HEK293T (cell line): ENCODE measurements around the gene CDC40.

Experiments
- CTCF ChIA-PET: fragments of 350-600 bp; formaldehyde crosslinking; extraction: SDS; loops from one replicate; lab custom pipeline; 2021; ENCODE audit warnings: antibody characterized with exemption, inconsistent platforms; lab: Yijun Ruan, JAX
- POLR2A ChIA-PET: fragments of 350-600 bp; formaldehyde crosslinking; extraction: SDS; loops from one replicate; lab custom pipeline; 2020; ENCODE audit warnings: antibody characterized with exemption, inconsistent platforms; lab: Yijun Ruan, JAX
- DNase-seq: peaks from one replicate; pipeline ENCODE4 v3.0.0; 2012; ENCODE audit warnings: mixed read lengths; ENCODE audit errors: extremely low spot score
- ARNT ChIP-seq: fragments of 450-650 bp; IDR thresholded peaks from 2 replicates; pipeline ENCODE4 v1.6.1; 2017; ENCODE audit warnings: mild to moderate bottlenecking
- BHLHE40 ChIP-seq: fragments of 450-650 bp; IDR thresholded peaks from 2 replicates; pipeline ENCODE4 v1.6.1; 2016; ENCODE audit warnings: mild to moderate bottlenecking, moderate library complexity, borderline replicate concordance
- CTBP1 ChIP-seq: fragments of 450-650 bp; IDR thresholded peaks from 2 replicates; pipeline ENCODE4 v1.6.1; 2016; ENCODE audit warnings: borderline replicate concordance
- ELF4 ChIP-seq: fragments of 450-650 bp; IDR thresholded peaks from 2 replicates; pipeline ENCODE4 v1.6.1; 2017; ENCODE audit warnings: antibody characterized with exemption
- FOXA1 ChIP-seq: fragments of 450-650 bp; IDR thresholded peaks from 2 replicates; pipeline ENCODE4 v1.6.1; 2016; ENCODE audit warnings: mild to moderate bottlenecking
- FOXK2 ChIP-seq: fragments of 450-650 bp; IDR thresholded peaks from 2 replicates; pipeline ENCODE4 v1.6.1; 2016; ENCODE audit warnings: mild to moderate bottlenecking
- FOXM1 ChIP-seq: fragments of 450-650 bp; IDR thresholded peaks from 2 replicates; pipeline ENCODE4 v1.6.1; 2017; ENCODE audit warnings: mild to moderate bottlenecking, borderline replicate concordance
- HDGF ChIP-seq: fragments of 450-650 bp; IDR thresholded peaks from 2 replicates; pipeline ENCODE4 v1.6.1; 2017; ENCODE audit warnings: antibody characterized with exemption, borderline replicate concordance
- L3MBTL2 ChIP-seq: fragments of 450-650 bp; conservative IDR thresholded peaks from 2 replicates; pipeline ENCODE4 v1.6.1; 2016; ENCODE audit warnings: mild to moderate bottlenecking
- LEF1 ChIP-seq: fragments of 450-650 bp; IDR thresholded peaks from 2 replicates; pipeline ENCODE4 v1.6.1; 2017; ENCODE audit warnings: mild to moderate bottlenecking, borderline replicate concordance
- NFRKB ChIP-seq: fragments of 450-650 bp; IDR thresholded peaks from 2 replicates; pipeline ENCODE4 v1.6.1; 2016; ENCODE audit warnings: mild to moderate bottlenecking, moderate library complexity
- SP1 ChIP-seq: fragments of 450-650 bp; IDR thresholded peaks from 2 replicates; pipeline ENCODE4 v1.6.1; 2017
- SUZ12 ChIP-seq: fragments of 450-650 bp; IDR thresholded peaks from 2 replicates; pipeline ENCODE4 v1.6.1; 2016; ENCODE audit warnings: mild to moderate bottlenecking
- TARDBP ChIP-seq: fragments of 450-650 bp; IDR thresholded peaks from 2 replicates; pipeline ENCODE4 v1.6.1; 2016
- ZNF384 ChIP-seq: fragments of 450-650 bp; IDR thresholded peaks from 2 replicates; pipeline ENCODE4 v1.6.1; 2016
- TF ChIP-seq, protein P1 (sequence below): fragments of 450-650 bp; IDR thresholded peaks from 2 replicates; pipeline ENCODE4 v1.6.1; 2016

Gene CDC40

DNA sequence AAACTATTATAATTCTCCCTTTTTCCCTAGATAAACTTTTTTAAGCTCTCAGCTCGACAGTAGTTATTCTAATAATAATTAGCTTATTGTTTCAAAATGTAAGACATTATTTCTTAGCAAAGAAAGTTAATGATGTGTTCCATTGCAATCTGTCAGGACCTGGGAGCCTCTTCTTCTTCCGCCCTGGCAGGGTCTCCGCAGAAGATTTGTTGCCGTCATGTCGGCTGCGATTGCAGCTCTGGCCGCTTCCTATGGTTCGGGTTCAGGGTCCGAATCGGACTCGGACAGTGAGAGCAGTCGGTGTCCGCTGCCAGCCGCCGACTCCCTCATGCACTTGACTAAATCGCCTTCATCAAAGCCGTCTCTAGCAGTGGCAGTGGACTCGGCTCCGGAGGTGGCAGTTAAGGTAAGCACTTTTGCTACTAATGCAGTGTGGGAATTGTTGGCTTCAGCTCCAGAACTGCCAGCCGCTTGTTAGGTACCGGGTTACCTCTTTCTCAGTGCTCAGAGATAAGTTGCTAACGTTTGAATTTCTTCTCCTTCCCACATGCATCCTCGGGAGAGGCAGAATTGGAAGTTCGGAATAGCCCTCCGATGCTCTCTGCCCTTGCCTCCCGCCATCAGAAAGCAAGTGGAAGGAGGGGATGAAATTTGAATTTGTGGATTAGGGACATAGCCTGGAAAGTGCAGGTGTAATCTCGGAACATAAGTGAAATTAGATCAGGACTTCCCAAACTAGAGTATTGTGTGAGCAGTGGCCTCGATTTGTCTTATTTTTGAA is at the start of gene CDC40:
Gene CDC40, plus strand, starts transcription at position 200 of the 781 bp plus-strand sequence. Its CDS starts 18 bp downstream, at position 218.
- peak; percentile 67 for DNase-seq
- TF ChIP-seq ELF4 (no peak), FOXM1 (no peak), HDGF (no peak), BHLHE40 (no peak), CTBP1 (no peak), TARDBP (no peak), L3MBTL2 (no peak), ZNF384 (no peak), ARNT (0 out of 2 replicates have a peak, but pooled peaks have one; percentile 29), FOXA1 (no peak), NFRKB (no peak)
- TF ChIP-seq, protein P1, sequence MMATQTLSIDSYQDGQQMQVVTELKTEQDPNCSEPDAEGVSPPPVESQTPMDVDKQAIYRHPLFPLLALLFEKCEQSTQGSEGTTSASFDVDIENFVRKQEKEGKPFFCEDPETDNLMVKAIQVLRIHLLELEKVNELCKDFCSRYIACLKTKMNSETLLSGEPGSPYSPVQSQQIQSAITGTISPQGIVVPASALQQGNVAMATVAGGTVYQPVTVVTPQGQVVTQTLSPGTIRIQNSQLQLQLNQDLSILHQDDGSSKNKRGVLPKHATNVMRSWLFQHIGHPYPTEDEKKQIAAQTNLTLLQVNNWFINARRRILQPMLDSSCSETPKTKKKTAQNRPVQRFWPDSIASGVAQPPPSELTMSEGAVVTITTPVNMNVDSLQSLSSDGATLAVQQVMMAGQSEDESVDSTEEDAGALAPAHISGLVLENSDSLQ: peak; percentile 92
- ChIA-PET CTCF (interaction anchor here (0.6 to 1.5 kb wide), 2 partner anchors 148 to 161 kb away, joined by 3 to 5 read pairs; no protein-coding TSS in a partner anchor), POLR2A (interaction anchor here (0.6 to 1.6 kb wide), 9 partner anchors 8 to 1032 kb away, joined by 3 to 8 read pairs (median 4); partner anchors contain the start of gene AMD1)

DNA sequence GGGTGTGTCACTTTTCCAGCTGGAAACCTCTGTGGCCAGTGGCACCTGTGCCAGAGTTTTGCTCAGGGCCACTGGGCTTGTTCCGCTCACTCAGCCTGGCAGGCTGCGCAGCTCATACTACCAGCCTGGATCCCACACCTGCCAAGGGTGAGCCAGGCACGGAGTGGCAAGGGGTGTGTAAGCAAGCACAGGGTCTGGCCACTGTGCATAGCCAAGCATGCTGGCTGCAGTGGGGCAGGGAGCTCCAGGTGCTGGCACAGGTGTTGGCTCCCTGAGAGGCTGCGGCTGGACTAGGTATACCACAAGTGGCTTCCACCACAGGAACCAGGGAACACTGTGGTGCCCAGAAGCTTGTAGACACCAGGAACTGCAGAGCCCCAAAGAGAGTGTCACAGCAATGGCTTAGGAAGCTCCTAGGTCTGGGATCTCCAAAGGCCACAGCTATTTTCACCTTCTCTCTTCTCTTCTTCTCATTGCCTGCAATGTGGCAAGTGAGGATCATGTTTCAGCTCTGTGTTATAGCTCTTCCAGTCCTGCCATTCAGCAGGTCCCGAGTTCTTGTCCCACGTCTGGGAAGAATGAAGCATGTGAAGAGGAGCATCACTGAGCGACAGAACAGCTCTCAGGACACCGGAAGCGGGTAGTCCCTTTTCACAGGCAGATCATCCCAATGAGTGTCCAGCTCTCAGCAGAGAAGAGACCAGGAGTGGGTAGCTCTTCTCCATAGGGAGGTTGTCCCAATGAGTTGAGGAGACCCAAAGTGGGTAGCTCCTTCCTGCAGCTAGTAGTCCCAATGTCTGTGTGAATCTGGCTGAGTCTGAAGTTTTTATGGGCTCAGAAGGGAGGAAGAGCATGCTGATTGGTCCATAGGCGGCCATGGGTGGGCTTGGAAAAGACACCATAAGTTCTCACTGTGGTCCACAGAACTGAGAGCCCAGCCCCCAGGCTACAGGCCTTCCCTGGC is 42.0 kb upstream of the CDC40 start:
- DNase-seq: no peak
- POLR2A ChIA-PET: no interaction called here
- no peak for TF ChIP-seq ELF4
- TF ChIP-seq L3MBTL2: no peak
- TF ChIP-seq TARDBP: no peak
- TF ChIP-seq FOXA1: no peak
- TF ChIP-seq SUZ12: no peak
- TF ChIP-seq FOXK2: no peak
- TF ChIP-seq ARNT: no peak
- TF ChIP-seq HDGF: no peak
- TF ChIP-seq, protein P1: no peak
- CTCF ChIA-PET: no interaction called here

DNA sequence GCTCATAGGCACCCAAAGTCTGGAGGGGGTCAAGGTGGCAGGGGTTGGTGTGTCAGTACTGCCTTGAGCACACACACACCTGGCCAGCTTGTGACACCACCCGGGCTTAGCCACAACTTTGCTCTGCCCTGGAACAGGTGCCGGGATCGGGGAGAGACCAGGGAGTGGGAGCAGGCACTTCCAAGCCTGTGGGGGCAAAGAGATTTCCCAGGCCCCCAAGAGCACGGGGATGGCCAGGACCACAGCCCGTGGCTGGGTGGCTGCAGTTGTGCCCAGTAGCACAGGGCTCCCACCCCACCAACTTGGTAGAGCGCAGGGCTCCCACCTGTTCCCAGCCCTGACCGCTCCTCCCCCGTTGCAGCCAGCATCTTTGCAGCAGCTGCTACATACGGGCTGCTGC is 41.2 kb upstream of the CDC40 start:
- no peak for TF ChIP-seq NFRKB
- no peak for TF ChIP-seq LEF1
- TF ChIP-seq, protein P1: no peak
- no peak for TF ChIP-seq SP1
- TF ChIP-seq TARDBP: no peak
- no peak for TF ChIP-seq L3MBTL2
- no peak for DNase-seq
- POLR2A ChIA-PET: no interaction called here
- CTCF ChIA-PET: no interaction called here

DNA sequence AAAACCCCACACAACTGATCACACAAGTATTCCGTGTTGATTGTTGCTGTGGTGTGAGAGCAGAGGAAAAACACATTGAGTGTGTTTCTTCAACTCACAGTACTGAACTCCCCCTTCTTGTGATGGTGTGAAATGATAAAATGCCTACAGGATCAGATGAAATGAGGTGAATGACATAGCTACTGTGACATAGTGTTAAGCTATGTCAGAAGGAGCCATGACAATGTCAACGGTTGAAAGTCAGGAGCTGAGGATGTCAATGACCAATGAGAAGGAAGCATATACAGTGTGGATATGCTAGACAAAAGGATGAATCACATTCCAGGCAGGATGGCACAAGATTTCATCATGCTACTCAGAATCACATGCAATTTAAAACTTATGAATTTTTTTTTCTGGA is 39.6 kb upstream of the CDC40 start:
- ChIA-PET CTCF (no interaction called here), POLR2A (no interaction called here)
- no peak for DNase-seq
- TF ChIP-seq SP1 (no peak), FOXA1 (no peak), SUZ12 (no peak), FOXM1 (no peak), L3MBTL2 (no peak), LEF1 (no peak), ARNT (no peak), BHLHE40 (no peak), HDGF (no peak)
- TF ChIP-seq, protein P1: no peak

DNA sequence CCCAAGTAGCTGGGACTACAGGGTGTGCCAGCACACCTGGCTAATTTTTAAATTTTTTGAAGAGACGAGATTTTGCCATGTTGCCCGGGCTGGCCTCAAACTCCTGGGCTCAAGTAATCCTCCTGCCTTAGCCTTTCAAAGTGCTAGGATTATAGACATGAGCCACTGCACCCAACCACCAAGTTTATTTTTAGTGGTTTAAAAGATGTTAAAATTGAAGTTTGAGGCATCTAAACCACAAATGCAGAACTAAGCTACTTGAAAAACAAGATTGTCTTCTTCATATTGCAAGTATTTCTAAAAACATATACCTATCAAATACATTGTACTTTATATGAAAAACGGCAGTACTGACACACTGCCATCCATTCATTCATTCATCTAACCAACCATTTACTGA is 32.4 kb upstream of the CDC40 start:
- ChIA-PET CTCF (no interaction called here), POLR2A (no interaction called here)
- TF ChIP-seq LEF1 (no peak), TARDBP (no peak), HDGF (no peak), NFRKB (no peak), BHLHE40 (no peak)
- DNase-seq: no peak
